ENCODE measurements around the gene TAS1R2.

Gene TAS1R2

DNA sequence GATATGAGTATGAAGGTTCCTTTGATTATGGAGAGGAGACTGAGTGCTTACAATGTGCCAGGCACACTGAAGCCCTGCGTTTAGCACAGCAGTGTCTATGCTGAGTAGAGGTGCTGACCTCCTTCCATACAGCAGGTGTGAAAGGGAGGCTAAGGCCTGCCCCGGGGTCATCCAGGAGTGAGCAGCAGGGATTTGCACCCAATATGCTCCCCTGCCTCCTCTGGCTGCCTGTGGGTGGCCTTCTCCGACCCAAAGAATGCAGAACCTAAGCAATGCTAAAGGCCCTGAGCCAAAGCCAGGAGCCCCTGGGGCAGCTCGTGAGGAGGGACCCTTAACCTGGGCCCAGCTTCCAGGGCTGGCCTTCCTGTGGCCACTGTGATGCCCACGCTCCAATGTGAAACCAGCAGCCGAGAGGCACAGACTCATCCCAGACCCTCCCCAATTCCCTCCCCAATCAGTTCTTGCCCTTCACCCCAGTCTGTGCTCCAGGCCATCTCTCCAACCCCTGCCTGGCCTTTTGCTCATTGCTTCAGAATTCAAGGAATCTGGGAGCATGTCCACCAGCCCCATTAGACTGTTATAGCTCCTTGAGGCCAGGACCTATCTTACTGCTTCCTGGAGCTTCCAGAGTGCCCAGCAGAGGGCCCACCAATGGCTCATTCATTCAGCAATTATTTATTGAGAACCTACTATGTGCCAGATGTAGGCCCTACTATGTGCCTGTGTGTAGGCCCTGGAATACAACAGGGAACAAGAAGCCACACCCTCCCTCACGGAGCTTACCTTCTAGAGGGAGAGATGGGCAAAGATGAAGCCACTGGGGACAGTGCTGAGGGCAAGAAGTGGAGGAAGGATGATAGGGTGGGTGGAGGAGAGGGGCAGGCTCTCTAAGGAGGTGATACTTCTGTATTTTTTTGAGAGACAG, 53.3 kb downstream of the TAS1R2 start:
- Histone ChIP-seq H3K4me3 (ENCODE audit: low read depth, low read length) (no peak overlapping the region), H3K27me3 (no peaks in the 10 kb centered on the region)

DNA sequence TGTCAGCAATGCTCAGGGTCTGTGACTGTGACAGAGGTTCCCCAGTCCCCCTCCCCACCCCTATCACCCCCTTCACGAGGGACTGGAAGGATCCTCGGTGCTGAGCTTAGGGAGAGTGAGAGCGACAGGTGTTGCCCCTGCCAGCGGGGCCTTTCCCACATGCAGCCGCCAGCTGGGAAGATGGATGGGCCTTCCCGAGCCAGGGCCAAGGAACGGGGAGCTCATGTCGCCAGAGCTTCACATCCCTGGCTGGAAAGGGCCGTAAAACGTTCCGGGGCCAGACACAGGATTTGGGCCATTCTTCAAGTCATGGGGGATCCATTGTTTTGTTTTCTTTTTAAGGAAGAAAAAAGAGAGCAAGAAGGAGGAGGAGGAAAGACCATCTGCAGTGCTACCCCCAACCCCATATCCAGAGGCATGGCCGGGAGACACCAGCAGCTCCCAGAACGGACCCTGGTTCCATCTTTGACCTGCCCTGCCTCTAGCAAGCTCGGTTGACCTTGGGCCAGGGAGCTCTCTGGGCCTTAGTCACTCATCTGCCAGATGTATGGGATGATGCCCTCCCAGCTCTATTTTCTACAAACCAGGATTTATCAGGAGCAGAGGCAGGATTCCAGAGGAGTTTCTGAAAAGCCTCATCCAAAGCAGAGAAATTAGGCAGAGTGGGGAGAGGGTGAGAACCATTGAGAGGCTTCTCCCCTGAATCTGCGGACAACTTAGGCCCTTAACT, 54.1 kb downstream of the TAS1R2 start:
- DNase-seq = no peak
- H3K36me3 ChIP-seq = no peaks in the 10 kb centered on the region
- no peak overlapping the region for H3K4me3 ChIP-seq (ENCODE audit: low read depth, low read length)
- no peaks in the 10 kb centered on the region for H3K27me3 ChIP-seq
- no peaks in the 10 kb centered on the region for H3K9me3 ChIP-seq
- no peaks in the 10 kb centered on the region for H3K4me1 ChIP-seq
- TF ChIP-seq, protein P1, sequence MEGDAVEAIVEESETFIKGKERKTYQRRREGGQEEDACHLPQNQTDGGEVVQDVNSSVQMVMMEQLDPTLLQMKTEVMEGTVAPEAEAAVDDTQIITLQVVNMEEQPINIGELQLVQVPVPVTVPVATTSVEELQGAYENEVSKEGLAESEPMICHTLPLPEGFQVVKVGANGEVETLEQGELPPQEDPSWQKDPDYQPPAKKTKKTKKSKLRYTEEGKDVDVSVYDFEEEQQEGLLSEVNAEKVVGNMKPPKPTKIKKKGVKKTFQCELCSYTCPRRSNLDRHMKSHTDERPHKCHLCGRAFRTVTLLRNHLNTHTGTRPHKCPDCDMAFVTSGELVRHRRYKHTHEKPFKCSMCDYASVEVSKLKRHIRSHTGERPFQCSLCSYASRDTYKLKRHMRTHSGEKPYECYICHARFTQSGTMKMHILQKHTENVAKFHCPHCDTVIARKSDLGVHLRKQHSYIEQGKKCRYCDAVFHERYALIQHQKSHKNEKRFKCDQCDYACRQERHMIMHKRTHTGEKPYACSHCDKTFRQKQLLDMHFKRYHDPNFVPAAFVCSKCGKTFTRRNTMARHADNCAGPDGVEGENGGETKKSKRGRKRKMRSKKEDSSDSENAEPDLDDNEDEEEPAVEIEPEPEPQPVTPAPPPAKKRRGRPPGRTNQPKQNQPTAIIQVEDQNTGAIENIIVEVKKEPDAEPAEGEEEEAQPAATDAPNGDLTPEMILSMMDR (IDR thresholded peaks at IDR 0.05; ENCODE audit: low read depth, low read length) = no peak

More for the DNA sequence above, 53.3 kb downstream of the TAS1R2 start:
- no peaks in the 10 kb centered on the region for H3K9me3 ChIP-seq
- TF ChIP-seq, protein P1 (IDR thresholded peaks at IDR 0.05; ENCODE audit: low read depth, low read length) = no peak
- H3K4me1 ChIP-seq = no peaks in the 10 kb centered on the region
- DNase-seq = no peak
- H3K36me3 ChIP-seq = no peaks in the 10 kb centered on the region

DNA sequence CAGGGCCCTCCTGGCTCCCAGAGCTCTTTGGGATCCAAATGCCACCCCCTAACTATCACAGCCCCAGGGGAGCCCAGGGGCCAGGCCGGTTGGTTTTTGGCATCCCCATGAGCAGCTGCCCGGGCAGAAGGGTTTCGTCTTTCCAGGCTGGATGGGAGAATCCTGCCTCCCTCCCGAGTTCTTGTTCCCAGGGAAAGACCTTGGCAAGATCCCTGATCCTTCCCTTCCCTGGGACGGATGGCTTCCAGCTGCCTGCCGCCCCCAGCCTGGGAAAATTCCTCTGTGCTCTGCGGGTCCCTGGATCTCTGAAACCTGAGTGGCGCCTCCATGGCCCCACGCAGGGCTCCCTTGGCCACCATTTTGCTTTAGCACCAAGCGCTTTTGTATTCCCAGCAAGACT, 55.6 kb downstream of the TAS1R2 start:
- H3K36me3 ChIP-seq = no peaks in the 10 kb centered on the region
- no peaks in the 10 kb centered on the region for H3K9me3 ChIP-seq
- no peak for DNase-seq
- no peaks in the 10 kb centered on the region for H3K27me3 ChIP-seq
- no peaks in the 10 kb centered on the region for H3K4me1 ChIP-seq
- no peak overlapping the region for H3K4me3 ChIP-seq (ENCODE audit: low read depth, low read length)
- TF ChIP-seq, protein P1 (IDR thresholded peaks at IDR 0.05; ENCODE audit: low read depth, low read length) = no peak

DNA sequence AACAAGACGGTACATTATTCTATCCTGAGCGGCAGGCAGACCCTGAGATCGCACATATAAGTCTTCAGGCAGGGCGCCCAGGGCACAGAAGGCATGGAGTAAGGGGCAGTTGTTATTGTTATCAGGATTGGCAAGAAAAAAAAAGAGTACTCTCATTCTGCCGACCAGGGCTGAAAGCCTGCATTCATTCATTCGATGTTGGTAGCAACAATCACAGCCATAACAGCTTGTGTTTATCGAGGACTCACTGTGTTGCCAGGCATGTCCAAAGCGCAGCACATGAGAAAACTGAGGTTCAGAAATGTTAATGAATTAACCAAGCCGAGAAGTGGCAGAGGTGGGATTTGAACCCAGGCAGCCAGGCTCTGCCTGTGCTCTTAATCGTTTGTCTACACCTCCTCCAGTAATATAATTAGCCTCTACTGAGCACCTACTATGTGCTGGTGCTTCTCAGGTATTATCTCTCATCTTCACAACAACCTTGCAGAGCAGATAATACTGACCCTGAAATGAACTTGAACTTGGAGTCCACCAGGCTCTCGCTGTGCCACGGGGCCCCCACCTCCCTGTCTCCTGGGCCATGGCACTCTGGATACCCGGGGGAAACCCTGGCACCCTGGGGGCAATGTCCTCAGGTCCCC, 56.2 kb downstream of the TAS1R2 start:
- Histone ChIP-seq H3K36me3 (no peaks in the 10 kb centered on the region), H3K4me1 (no peaks in the 10 kb centered on the region), H3K27me3 (no peaks in the 10 kb centered on the region), H3K4me3 (ENCODE audit: low read depth, low read length) (no peak overlapping the region), H3K9me3 (no peaks in the 10 kb centered on the region)
- TF ChIP-seq, protein P1 (IDR thresholded peaks at IDR 0.05; ENCODE audit: low read depth, low read length) = no peak
- DNase-seq = no peak

DNA sequence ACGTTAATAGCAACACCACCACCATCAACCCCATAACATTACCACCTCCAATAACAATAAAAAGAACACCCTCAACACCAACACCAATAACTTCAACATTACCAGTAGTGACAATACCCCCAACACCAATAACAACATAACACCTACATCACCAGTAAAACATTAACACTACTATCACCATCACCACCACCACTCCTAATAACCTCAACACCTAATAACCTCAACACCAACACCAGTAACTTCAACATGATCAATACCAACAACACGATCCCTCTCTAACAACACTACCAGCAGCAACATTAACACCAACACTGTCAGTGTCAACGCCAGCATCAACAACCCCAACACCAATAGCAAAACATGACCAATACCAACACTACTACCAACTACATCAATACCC, 57.2 kb downstream of the TAS1R2 start:
- TF ChIP-seq, protein P1 (IDR thresholded peaks at IDR 0.05; ENCODE audit: low read depth, low read length) = no peak
- no peak for DNase-seq
- Histone ChIP-seq H3K4me1 (no peaks in the 10 kb centered on the region), H3K4me3 (ENCODE audit: low read depth, low read length) (no peak overlapping the region), H3K27me3 (no peaks in the 10 kb centered on the region), H3K36me3 (no peaks in the 10 kb centered on the region), H3K9me3 (no peaks in the 10 kb centered on the region)

All from BE2C (cell line).